PC-9 (cell line): ENCODE data around the gene UNC13A. TPM values are rescaled to one million over a fixed set of nuclear protein-coding genes. Genes with fewer than 3 reads are reported as not detected.

ENCODE experiments used
- BruUV-seq: library from RNA; stranded (reverse); fragments of 400-500 nt; replicated peaks from 2 replicates; lab custom pipeline; 2021; lab: Mats Ljungman, UMichigan
- CTCF ChIA-PET: fragments of 300-600 bp; sonication (Branson Sonifier 250); formaldehyde crosslinking; loops from one replicate; lab custom pipeline; 2022; ENCODE audit warnings: antibody characterized with exemption; lab: Charles Lee
- POLR2A ChIA-PET: fragments of 300-600 bp; sonication (Branson Sonifier 250); formaldehyde crosslinking; loops from one replicate; lab custom pipeline; 2022; ENCODE audit warnings: antibody characterized with exemption; ENCODE audit not compliant: unreplicated experiment; lab: Charles Lee
- DNase-seq, 2 experiments: peaks; one replicate each; pipeline versions ENCODE4 v3.0.0 to v3.0.0-alpha.2; 2015 to 2022; ENCODE audit warnings: mixed read lengths in 1 of 2
- H2AFZ ChIP-seq: fragments of 200-600 bp; sonication (generic); 2 replicates; pipeline ENCODE4 v1.8.1; 2017; ENCODE audit warnings: antibody characterized with exemption
- H3F3A ChIP-seq: fragments of 200-600 bp; sonication (generic); 2 replicates; pipeline ENCODE4 v1.8.1; 2017; ENCODE audit warnings: antibody characterized with exemption, mild to moderate bottlenecking, low read depth; ENCODE audit not compliant: insufficient read depth
- H3K27ac ChIP-seq: fragments of 200-600 bp; sonication (generic); 2 replicates; pipeline ENCODE4 v1.6.1; 2016; ENCODE audit warnings: mixed run types
- H3K27me3 ChIP-seq: fragments of 200-600 bp; sonication (generic); 2 replicates; pipeline ENCODE4 v1.6.1; 2016; ENCODE audit warnings: low read depth, mixed run types; ENCODE audit not compliant: insufficient read depth
- H3K36me3 ChIP-seq: fragments of 200-600 bp; sonication (generic); 2 replicates; pipeline ENCODE4 v1.6.1; 2016; ENCODE audit warnings: low read depth, mixed run types
- H3K4me1 ChIP-seq: fragments of 200-600 bp; sonication (generic); replicated peaks from 2 replicates; pipeline ENCODE4 v1.6.1; 2016; ENCODE audit warnings: mixed run types; ENCODE audit not compliant: insufficient read depth
- H3K4me2 ChIP-seq: fragments of 200-600 bp; sonication (generic); 2 replicates; pipeline ENCODE4 v1.6.1; 2017; ENCODE audit warnings: mixed run types
- H3K4me3 ChIP-seq: fragments of 200-600 bp; sonication (generic); 2 replicates; pipeline ENCODE4 v1.6.1; 2016; ENCODE audit warnings: mixed run types
- H3K79me2 ChIP-seq: fragments of 200-600 bp; sonication (generic); 2 replicates; pipeline ENCODE4 v1.6.1; 2017; ENCODE audit warnings: low read depth, mixed run types
- H3K9me2 ChIP-seq: fragments of 200-600 bp; sonication (generic); 2 replicates; pipeline ENCODE4 v1.8.1; 2017; ENCODE audit warnings: mild to moderate bottlenecking; ENCODE audit not compliant: insufficient read depth
- H3K9me3 ChIP-seq: fragments of 200-600 bp; sonication (generic); 2 replicates; pipeline ENCODE4 v1.8.1; 2016; ENCODE audit warnings: low read depth; ENCODE audit not compliant: insufficient read depth
- H4K20me1 ChIP-seq: fragments of 200-600 bp; sonication (generic); 2 replicates; pipeline ENCODE4 v1.8.1; 2017; ENCODE audit not compliant: insufficient read depth
- EZH2 ChIP-seq: fragments of 200-600 bp; sonication (generic); IDR thresholded peaks from 2 replicates; pipeline ENCODE4 v1.8.0; 2017; ENCODE audit warnings: antibody characterized with exemption, low read depth
- intact Hi-C: fragments of 100-400 bp; cut with micrococcal nuclease; formaldehyde crosslinking; loops from one replicate; pipeline ENCODE4 v1.10.0; 2022; ENCODE audit not compliant: unreplicated experiment
- total RNA-seq: library from RNA; stranded (reverse); gene quantifications from 2 replicates; pipeline ENCODE4 v1.2.3, GENCODE V29; 2021
- TF ChIP-seq, protein P1 (sequence below): fragments of 200-600 bp; sonication (generic); conservative IDR thresholded peaks from 2 replicates; pipeline ENCODE4 v1.6.1; 2017; ENCODE audit warnings: mixed run types, antibody characterized with exemption, mild to moderate bottlenecking, moderate library complexity

UNC13A gene
- total RNA-seq, 1 experiment from 2014 or later: 0.17 TPM

DNA sequence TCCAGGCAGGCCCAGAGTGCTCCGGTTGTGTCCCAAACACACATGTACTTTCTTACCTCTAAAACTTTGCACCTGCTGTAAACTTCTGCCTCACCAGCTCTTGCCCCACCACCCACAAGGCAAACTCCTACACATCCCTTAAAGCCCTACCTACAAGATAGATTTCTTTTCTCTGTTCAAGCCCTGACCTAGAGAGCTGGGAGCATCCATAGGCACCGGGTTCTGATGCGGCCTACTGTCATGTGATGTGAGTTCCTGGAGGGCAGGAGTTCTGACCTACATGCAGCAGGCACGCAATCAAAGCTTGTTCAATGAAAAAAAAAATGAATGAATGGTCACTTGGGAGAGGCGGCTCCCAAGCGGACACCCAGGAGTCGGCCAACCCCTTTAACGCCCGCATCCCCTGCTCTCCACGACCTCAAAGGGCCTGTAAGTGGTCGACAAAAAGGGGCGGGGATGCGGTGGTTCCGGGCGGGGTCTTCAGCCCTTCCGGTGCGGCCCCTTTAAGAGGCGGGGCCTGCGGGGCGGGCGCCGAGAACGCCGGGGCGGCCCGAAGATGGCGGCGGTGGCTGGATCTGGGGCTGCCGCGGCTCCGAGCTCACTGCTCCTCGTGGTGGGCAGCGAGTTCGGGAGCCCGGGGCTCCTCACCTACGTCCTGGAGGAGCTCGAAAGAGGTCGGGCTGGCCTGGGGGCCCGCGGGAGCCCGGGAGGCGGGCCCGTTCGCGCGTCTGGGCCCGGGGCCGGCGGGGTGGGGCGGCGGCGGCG lies 31.0 kb upstream of the UNC13A start, which contains the start of gene MAP1S:
Gene MAP1S (plus strand): TSS at position 534 of the 765 bp plus-strand sequence. CDS start 23 bp downstream, at position 557.
- Histone ChIP-seq H3K79me2 (peaks cover 36% of the 10 kb centered on the region), H3K4me2 (peak within 1 kb of the TSS; percentile 82), H3K27me3 (no peaks in the 10 kb centered on the region), H3K4me1 (peaks cover 21% of the 10 kb centered on the region), H3K4me3 (peak within 1 kb of the TSS; percentile 93), H3K36me3 (no peaks in the 10 kb centered on the region), H2AFZ (peak within 1 kb of the TSS; percentile 82), H3K9me3 (no peaks in the 10 kb centered on the region), H4K20me1 (peaks cover 44% of the 10 kb centered on the region), H3K9me2 (no peaks in the 10 kb centered on the region), H3F3A (peaks cover 13% of the 10 kb centered on the region; the same call in 1 of the 2 replicates), H3K27ac (no peak within 1 kb of the TSS)
- ChIA-PET POLR2A (interaction anchor here (0.6 to 1.2 kb wide), 2 partner anchors 32 to 391 kb away, joined by 6 to 8 read pairs; no protein-coding TSS in a partner anchor), CTCF (interaction anchor here (0.6 to 1.2 kb wide), 3 partner anchors 47 to 828 kb away, joined by 3 to 5 read pairs (median 3); no protein-coding TSS in a partner anchor)
- DNase-seq: peak; percentile 52 to 58
- intact Hi-C loops: loop anchor here (10.0 kb wide), 1 partner anchor 136 kb away; the partner anchor contains the start of gene RPL18A
- BruUV-seq: TSS peak; percentile 73
- no peak for TF ChIP-seq EZH2
- TF ChIP-seq, protein P1, sequence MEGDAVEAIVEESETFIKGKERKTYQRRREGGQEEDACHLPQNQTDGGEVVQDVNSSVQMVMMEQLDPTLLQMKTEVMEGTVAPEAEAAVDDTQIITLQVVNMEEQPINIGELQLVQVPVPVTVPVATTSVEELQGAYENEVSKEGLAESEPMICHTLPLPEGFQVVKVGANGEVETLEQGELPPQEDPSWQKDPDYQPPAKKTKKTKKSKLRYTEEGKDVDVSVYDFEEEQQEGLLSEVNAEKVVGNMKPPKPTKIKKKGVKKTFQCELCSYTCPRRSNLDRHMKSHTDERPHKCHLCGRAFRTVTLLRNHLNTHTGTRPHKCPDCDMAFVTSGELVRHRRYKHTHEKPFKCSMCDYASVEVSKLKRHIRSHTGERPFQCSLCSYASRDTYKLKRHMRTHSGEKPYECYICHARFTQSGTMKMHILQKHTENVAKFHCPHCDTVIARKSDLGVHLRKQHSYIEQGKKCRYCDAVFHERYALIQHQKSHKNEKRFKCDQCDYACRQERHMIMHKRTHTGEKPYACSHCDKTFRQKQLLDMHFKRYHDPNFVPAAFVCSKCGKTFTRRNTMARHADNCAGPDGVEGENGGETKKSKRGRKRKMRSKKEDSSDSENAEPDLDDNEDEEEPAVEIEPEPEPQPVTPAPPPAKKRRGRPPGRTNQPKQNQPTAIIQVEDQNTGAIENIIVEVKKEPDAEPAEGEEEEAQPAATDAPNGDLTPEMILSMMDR: no peak

DNA sequence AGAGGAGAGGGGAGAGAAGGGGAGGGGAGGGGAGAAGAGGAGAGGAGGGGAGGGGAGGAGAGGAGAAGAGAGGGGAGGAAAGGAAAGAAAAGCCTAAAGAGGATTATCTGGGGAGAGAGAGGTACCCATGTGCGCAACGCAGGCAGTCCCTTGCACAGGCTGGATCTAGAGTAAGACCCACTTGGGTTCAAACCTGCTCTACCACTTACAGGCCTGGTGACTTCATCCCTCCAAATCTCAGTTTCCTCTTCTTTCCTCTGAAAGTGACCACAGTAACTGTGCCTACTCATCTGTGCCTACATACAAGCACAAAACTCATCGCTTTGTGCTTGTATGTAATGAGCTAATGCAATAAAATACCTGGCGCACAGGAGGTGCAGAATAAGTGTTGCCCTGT lies 30.4 kb upstream of the UNC13A start:
- ChIA-PET POLR2A (no interaction called here), CTCF (interaction anchor here (0.6 to 1.2 kb wide), 3 partner anchors 48 to 828 kb away, joined by 3 to 5 read pairs (median 3); no protein-coding TSS in a partner anchor)
- Histone ChIP-seq H3K4me2 (peak overlapping the region; percentile 77), H3K79me2 (peaks cover 36% of the 10 kb centered on the region), H3K36me3 (no peaks in the 10 kb centered on the region), H3K4me1 (peaks cover 21% of the 10 kb centered on the region), H3K9me3 (no peaks in the 10 kb centered on the region), H3K27ac (no peak overlapping the region), H3K9me2 (no peaks in the 10 kb centered on the region), H3F3A (peaks cover 13% of the 10 kb centered on the region; the same call in 1 of the 2 replicates), H2AFZ (peak overlapping the region; percentile 73; the same call in 1 of the 2 replicates), H3K4me3 (peak overlapping the region; percentile 93; the same call in 1 of the 2 replicates), H3K27me3 (no peaks in the 10 kb centered on the region), H4K20me1 (peaks cover 38% of the 10 kb centered on the region)
- BruUV-seq: no TSS peak
- TF ChIP-seq, protein P1: no peak
- TF ChIP-seq EZH2: no peak
- DNase-seq: no peak
- intact Hi-C loops: loop anchor here (10.0 kb wide), 1 partner anchor 136 kb away; the partner anchor contains the start of gene RPL18A

DNA sequence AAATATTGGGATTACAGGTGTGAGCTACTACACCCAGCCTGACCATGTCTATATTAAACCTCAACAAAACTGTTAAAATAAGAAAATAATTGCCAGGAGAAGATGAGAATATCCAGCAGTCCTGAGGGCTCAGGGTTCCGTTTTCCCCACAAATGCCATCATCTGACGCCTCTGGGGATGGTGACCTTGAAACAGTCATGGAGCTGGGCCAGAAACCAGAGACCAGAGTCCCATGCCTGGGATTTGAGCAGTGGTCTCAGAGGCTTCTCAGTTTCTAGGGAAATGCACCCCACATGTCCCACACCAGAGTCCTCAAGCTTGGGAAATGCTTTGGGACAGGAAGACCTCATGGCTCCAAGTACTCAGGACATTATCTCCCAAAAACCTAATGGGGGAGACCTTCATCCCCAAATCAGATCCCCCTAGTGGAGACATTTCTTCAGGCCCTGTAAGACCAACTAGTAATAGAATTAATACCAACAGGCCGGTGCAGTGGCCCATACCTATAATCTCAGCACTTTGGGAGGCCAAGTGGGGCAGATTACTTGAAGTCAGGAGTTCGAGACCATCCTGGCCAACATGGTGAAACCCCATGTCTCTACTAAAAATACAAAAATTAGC lies 28.3 kb upstream of the UNC13A start:
- Histone ChIP-seq H3K9me3 (no peaks in the 10 kb centered on the region), H3K27me3 (no peaks in the 10 kb centered on the region), H3K36me3 (no peaks in the 10 kb centered on the region), H3K27ac (no peak overlapping the region), H2AFZ (no peak overlapping the region), H3K9me2 (no peaks in the 10 kb centered on the region), H3F3A (peaks cover 18% of the 10 kb centered on the region; the same call in 1 of the 2 replicates), H3K79me2 (peaks cover 18% of the 10 kb centered on the region), H3K4me3 (no peak overlapping the region), H3K4me2 (no peak overlapping the region), H3K4me1 (peaks cover 31% of the 10 kb centered on the region), H4K20me1 (peaks cover 17% of the 10 kb centered on the region)
- POLR2A ChIA-PET: no interaction called here
- TF ChIP-seq, protein P1: peak; percentile 42; the same call in 1 of the 2 replicates
- TF ChIP-seq EZH2: no peak
- CTCF ChIA-PET: interaction anchor here (0.7 kb wide), 1 partner anchor 58 kb away, joined by 3 read pairs; no protein-coding TSS in a partner anchor
- no peak for DNase-seq
- no TSS peak for BruUV-seq
- intact Hi-C loops: loop anchor here (10.0 kb wide), 1 partner anchor 138 kb away; the partner anchor contains the start of gene RPL18A
